ENCODE data around the gene RHNO1.

Gene RHNO1

DNA sequence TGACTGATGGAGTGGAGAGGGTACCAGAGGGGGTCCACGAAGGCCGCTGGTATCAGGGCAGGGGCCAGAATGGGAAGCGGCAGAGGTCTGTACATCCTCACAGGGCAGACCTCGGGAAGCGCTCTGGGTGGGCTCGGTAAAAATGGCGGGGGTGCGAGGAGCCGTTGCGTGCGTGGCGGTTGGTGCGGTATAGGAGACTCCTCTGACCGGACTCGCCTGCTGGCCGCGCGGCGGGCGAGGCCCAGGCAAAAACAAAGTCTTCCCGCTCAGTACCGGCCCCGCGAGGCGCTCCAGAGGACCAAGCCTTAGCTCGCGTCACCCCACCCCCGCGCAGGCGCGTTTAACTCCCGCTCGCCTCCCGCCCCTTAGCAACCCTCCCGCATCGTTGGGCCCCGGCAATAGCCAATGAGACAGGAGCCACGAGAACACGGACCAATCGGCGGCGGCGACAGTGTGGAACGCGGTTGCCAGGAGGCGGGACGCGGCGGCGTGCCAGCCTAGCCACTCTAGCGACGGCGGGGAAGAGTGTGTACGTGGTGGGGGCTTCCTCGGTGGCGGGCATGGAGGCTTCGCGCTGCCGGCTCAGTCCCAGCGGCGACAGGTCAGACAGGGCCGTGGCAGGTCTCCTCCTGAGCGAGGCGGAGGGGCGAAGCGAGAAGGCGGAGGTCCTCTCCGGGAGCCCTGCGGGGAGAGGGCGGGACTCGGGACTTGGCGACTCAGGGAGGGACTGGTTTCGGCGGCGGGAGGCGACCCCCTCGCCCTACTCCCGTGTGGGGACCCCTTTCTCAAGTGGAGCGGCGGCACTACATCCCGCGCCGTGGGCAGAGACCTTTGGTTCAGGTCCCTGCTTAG is 13.6 kb downstream of the RHNO1 start, which contains the start of gene TULP3 (continued):
- TF ChIP-seq, protein P1, sequence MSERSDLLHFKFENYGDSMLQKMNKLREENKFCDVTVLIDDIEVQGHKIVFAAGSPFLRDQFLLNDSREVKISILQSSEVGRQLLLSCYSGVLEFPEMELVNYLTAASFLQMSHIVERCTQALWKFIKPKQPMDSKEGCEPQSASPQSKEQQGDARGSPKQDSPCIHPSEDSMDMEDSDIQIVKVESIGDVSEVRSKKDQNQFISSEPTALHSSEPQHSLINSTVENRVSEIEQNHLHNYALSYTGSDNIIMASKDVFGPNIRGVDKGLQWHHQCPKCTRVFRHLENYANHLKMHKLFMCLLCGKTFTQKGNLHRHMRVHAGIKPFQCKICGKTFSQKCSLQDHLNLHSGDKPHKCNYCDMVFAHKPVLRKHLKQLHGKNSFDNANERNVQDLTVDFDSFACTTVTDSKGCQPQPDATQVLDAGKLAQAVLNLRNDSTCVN (tag by site-specific recombination; optimal IDR thresholded peaks at IDR 0.05), result peak; percentile 98
- no peak for TF ChIP-seq ZNF146 (tag by site-specific recombination; IDR thresholded peaks at IDR 0.05)
- no peak for TF ChIP-seq ZNF529 (tag by site-specific recombination; IDR thresholded peaks at IDR 0.05; ENCODE audit: insufficient replicate concordance)
- no peak for TF ChIP-seq ZNF473 (tag by site-specific recombination; IDR thresholded peaks at IDR 0.05)
- TF ChIP-seq, protein P2, sequence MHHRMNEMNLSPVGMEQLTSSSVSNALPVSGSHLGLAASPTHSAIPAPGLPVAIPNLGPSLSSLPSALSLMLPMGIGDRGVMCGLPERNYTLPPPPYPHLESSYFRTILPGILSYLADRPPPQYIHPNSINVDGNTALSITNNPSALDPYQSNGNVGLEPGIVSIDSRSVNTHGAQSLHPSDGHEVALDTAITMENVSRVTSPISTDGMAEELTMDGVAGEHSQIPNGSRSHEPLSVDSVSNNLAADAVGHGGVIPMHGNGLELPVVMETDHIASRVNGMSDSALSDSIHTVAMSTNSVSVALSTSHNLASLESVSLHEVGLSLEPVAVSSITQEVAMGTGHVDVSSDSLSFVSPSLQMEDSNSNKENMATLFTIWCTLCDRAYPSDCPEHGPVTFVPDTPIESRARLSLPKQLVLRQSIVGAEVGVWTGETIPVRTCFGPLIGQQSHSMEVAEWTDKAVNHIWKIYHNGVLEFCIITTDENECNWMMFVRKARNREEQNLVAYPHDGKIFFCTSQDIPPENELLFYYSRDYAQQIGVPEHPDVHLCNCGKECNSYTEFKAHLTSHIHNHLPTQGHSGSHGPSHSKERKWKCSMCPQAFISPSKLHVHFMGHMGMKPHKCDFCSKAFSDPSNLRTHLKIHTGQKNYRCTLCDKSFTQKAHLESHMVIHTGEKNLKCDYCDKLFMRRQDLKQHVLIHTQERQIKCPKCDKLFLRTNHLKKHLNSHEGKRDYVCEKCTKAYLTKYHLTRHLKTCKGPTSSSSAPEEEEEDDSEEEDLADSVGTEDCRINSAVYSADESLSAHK (tag by site-specific recombination; IDR thresholded peaks at IDR 0.05), result peak; percentile 33; the same call in 1 of the 2 replicates
- no peak for TF ChIP-seq ZNF16 (tag by site-specific recombination; IDR thresholded peaks at IDR 0.05; ENCODE audit: low read depth)
- no peak for TF ChIP-seq BCL11B (tag by site-specific recombination; IDR thresholded peaks at IDR 0.05; ENCODE audit: low read depth)
- no peak for TF ChIP-seq ZNF274 (IDR thresholded peaks at IDR 0.05; ENCODE audit: low read length)
- TF ChIP-seq ZNF274 (tag by site-specific recombination; IDR thresholded peaks at IDR 0.05; ENCODE audit: borderline replicate concordance), result no peak
- TF ChIP-seq, protein P3, sequence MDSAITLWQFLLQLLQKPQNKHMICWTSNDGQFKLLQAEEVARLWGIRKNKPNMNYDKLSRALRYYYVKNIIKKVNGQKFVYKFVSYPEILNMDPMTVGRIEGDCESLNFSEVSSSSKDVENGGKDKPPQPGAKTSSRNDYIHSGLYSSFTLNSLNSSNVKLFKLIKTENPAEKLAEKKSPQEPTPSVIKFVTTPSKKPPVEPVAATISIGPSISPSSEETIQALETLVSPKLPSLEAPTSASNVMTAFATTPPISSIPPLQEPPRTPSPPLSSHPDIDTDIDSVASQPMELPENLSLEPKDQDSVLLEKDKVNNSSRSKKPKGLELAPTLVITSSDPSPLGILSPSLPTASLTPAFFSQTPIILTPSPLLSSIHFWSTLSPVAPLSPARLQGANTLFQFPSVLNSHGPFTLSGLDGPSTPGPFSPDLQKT (IDR thresholded peaks at IDR 0.05; ENCODE audit: borderline replicate concordance, low read depth, low read length), result no peak
- peak; percentile 76; the same call in 1 of the 2 replicates for TF ChIP-seq ZNF777 (tag by site-specific recombination; IDR thresholded peaks at IDR 0.05; ENCODE audit: borderline replicate concordance)
- peak; percentile 72 for TF ChIP-seq ZNF24 (tag by site-specific recombination; IDR thresholded peaks at IDR 0.05)
- TF ChIP-seq, protein P4, sequence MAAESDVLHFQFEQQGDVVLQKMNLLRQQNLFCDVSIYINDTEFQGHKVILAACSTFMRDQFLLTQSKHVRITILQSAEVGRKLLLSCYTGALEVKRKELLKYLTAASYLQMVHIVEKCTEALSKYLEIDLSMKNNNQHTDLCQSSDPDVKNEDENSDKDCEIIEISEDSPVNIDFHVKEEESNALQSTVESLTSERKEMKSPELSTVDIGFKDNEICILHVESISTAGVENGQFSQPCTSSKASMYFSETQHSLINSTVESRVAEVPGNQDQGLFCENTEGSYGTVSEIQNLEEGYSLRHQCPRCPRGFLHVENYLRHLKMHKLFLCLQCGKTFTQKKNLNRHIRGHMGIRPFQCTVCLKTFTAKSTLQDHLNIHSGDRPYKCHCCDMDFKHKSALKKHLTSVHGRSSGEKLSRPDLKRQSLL (tag by site-specific recombination; IDR thresholded peaks at IDR 0.05), result no peak
- peak; percentile 73; the same call in 1 of the 2 replicates for TF ChIP-seq ZSCAN16 (tag by site-specific recombination; IDR thresholded peaks at IDR 0.05)
- TF ChIP-seq ZSCAN23 (tag by site-specific recombination; IDR thresholded peaks at IDR 0.05), result no peak
- no peak for TF ChIP-seq ZNF776 (tag by site-specific recombination; IDR thresholded peaks at IDR 0.05; ENCODE audit: borderline replicate concordance)
- TF ChIP-seq SP7 (tag by site-specific recombination; IDR thresholded peaks at IDR 0.05), result peak; percentile 62
- no peak for TF ChIP-seq ZNF214 (tag by site-specific recombination; IDR thresholded peaks at IDR 0.05; ENCODE audit: borderline replicate concordance)
- TF ChIP-seq, protein P5, sequence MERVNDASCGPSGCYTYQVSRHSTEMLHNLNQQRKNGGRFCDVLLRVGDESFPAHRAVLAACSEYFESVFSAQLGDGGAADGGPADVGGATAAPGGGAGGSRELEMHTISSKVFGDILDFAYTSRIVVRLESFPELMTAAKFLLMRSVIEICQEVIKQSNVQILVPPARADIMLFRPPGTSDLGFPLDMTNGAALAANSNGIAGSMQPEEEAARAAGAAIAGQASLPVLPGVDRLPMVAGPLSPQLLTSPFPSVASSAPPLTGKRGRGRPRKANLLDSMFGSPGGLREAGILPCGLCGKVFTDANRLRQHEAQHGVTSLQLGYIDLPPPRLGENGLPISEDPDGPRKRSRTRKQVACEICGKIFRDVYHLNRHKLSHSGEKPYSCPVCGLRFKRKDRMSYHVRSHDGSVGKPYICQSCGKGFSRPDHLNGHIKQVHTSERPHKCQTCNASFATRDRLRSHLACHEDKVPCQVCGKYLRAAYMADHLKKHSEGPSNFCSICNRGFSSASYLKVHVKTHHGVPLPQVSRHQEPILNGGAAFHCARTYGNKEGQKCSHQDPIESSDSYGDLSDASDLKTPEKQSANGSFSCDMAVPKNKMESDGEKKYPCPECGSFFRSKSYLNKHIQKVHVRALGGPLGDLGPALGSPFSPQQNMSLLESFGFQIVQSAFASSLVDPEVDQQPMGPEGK (tag by site-specific recombination; IDR thresholded peaks at IDR 0.05), result peak; percentile 99
- peak; percentile 99 for TF ChIP-seq GLIS2 (tag by site-specific recombination; IDR thresholded peaks at IDR 0.05)
- TF ChIP-seq, protein P6, sequence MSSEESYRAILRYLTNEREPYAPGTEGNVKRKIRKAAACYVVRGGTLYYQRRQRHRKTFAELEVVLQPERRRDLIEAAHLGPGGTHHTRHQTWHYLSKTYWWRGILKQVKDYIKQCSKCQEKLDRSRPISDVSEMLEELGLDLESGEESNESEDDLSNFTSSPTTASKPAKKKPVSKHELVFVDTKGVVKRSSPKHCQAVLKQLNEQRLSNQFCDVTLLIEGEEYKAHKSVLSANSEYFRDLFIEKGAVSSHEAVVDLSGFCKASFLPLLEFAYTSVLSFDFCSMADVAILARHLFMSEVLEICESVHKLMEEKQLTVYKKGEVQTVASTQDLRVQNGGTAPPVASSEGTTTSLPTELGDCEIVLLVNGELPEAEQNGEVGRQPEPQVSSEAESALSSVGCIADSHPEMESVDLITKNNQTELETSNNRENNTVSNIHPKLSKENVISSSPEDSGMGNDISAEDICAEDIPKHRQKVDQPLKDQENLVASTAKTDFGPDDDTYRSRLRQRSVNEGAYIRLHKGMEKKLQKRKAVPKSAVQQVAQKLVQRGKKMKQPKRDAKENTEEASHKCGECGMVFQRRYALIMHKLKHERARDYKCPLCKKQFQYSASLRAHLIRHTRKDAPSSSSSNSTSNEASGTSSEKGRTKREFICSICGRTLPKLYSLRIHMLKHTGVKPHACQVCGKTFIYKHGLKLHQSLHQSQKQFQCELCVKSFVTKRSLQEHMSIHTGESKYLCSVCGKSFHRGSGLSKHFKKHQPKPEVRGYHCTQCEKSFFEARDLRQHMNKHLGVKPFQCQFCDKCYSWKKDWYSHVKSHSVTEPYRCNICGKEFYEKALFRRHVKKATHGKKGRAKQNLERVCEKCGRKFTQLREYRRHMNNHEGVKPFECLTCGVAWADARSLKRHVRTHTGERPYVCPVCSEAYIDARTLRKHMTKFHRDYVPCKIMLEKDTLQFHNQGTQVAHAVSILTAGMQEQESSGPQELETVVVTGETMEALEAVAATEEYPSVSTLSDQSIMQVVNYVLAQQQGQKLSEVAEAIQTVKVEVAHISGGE (tag by site-specific recombination; conservative IDR thresholded peaks at IDR 0.05; ENCODE audit: low read depth), result 0 out of 2 replicates have a peak, but pooled peaks have one; percentile 34
- TF ChIP-seq, protein P7, sequence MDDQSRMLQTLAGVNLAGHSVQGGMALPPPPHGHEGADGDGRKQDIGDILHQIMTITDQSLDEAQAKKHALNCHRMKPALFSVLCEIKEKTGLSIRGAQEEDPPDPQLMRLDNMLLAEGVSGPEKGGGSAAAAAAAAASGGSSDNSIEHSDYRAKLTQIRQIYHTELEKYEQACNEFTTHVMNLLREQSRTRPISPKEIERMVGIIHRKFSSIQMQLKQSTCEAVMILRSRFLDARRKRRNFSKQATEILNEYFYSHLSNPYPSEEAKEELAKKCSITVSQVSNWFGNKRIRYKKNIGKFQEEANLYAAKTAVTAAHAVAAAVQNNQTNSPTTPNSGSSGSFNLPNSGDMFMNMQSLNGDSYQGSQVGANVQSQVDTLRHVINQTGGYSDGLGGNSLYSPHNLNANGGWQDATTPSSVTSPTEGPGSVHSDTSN (CRISPR knock-in tag; IDR thresholded peaks at IDR 0.05), result no peak
- TF ChIP-seq, protein P8, sequence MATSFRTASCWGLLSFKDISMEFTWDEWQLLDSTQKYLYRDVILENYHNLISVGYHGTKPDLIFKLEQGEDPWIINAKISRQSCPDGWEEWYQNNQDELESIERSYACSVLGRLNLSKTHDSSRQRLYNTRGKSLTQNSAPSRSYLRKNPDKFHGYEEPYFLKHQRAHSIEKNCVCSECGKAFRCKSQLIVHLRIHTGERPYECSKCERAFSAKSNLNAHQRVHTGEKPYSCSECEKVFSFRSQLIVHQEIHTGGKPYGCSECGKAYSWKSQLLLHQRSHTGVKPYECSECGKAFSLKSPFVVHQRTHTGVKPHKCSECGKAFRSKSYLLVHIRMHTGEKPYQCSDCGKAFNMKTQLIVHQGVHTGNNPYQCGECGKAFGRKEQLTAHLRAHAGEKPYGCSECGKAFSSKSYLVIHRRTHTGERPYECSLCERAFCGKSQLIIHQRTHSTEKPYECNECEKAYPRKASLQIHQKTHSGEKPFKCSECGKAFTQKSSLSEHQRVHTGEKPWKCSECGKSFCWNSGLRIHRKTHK (tag by site-specific recombination; IDR thresholded peaks at IDR 0.05), result no peak

All from HEK293 (cell line).